ENCODE data around the gene C1GALT1. TPM values are rescaled to one million over a fixed set of nuclear protein-coding genes. Genes with fewer than 3 reads are reported as not detected.

The C1GALT1 gene
- total RNA-seq, 1 donor from 2014 or later: 11.0 TPM

- Histone ChIP-seq H3K27me3 (no peaks in the 10 kb centered on the region), H3K4me1 (no peaks in the 10 kb centered on the region), H3K4me3 (peak overlapping the region in 1 of 2 donors; percentile 15), H3K36me3 (peaks cover 0 to 13% of the 10 kb centered on the region in 2 donors), H3K9me3 (no peaks in the 10 kb centered on the region), H3K27ac (no peak overlapping the region)
- TF ChIP-seq CTCF (IDR thresholded peaks at IDR 0.05): no peak
- intact Hi-C loops (cut with DNase I): no loop called here
- no peak for DNase-seq (ENCODE audit: low spot score in 2 of 2)
Measured at GRCh38 chr7:7247658-7248057, 65.3 kb downstream of the C1GALT1 start.

GRCh38 chr7:7249814-7250213 lies 67.5 kb downstream of the C1GALT1 start:
- intact Hi-C loops (cut with DNase I): no loop called here
- TF ChIP-seq CTCF (IDR thresholded peaks at IDR 0.05): no peak
- peaks cover 0 to 9% of the 10 kb centered on the region in 2 donors for H3K36me3 ChIP-seq
- no peak overlapping the region for H3K27ac ChIP-seq
- H3K4me1 ChIP-seq: no peaks in the 10 kb centered on the region
- no peak for DNase-seq (ENCODE audit: low spot score in 2 of 2)
- H3K4me3 ChIP-seq: no peak overlapping the region
- H3K9me3 ChIP-seq: no peaks in the 10 kb centered on the region
- H3K27me3 ChIP-seq: no peaks in the 10 kb centered on the region

GRCh38 chr7:7251742-7252141 lies 69.4 kb downstream of the C1GALT1 start:
- intact Hi-C loops (cut with DNase I): no loop called here
- Histone ChIP-seq H3K9me3 (no peaks in the 10 kb centered on the region), H3K4me3 (no peak overlapping the region), H3K36me3 (no peaks in the 10 kb centered on the region), H3K27me3 (no peaks in the 10 kb centered on the region), H3K27ac (no peak overlapping the region), H3K4me1 (no peaks in the 10 kb centered on the region)
- no peak for DNase-seq (ENCODE audit: low spot score in 2 of 2)
- TF ChIP-seq CTCF (IDR thresholded peaks at IDR 0.05): no peak

GRCh38 chr7:7254319-7254718 lies 72.0 kb downstream of the C1GALT1 start:
- no peaks in the 10 kb centered on the region for H3K27me3 ChIP-seq
- no peaks in the 10 kb centered on the region for H3K9me3 ChIP-seq
- no peak for TF ChIP-seq CTCF (IDR thresholded peaks at IDR 0.05)
- H3K27ac ChIP-seq: no peak overlapping the region
- H3K36me3 ChIP-seq: no peaks in the 10 kb centered on the region
- no peaks in the 10 kb centered on the region for H3K4me1 ChIP-seq
- no peak for DNase-seq (ENCODE audit: low spot score in 2 of 2)
- H3K4me3 ChIP-seq: no peak overlapping the region
- intact Hi-C loops (cut with DNase I): no loop called here

- Histone ChIP-seq H3K36me3 (no peaks in the 10 kb centered on the region), H3K27me3 (no peaks in the 10 kb centered on the region), H3K4me1 (no peaks in the 10 kb centered on the region), H3K27ac (no peak overlapping the region), H3K4me3 (no peak overlapping the region), H3K9me3 (peaks cover 0 to under 1% of the 10 kb centered on the region in 2 donors)
- intact Hi-C loops (cut with DNase I): no loop called here
- no peak for TF ChIP-seq CTCF (IDR thresholded peaks at IDR 0.05)
- no peak for DNase-seq (ENCODE audit: low spot score in 2 of 2)
Measured at GRCh38 chr7:7254908-7255307, 72.6 kb downstream of the C1GALT1 start.

- no peaks in the 10 kb centered on the region for H3K4me1 ChIP-seq
- intact Hi-C loops (cut with DNase I): no loop called here
- peaks cover 0 to 20% of the 10 kb centered on the region in 2 donors for H3K9me3 ChIP-seq
- H3K4me3 ChIP-seq: no peak overlapping the region
- no peaks in the 10 kb centered on the region for H3K27me3 ChIP-seq
- no peaks in the 10 kb centered on the region for H3K36me3 ChIP-seq
- TF ChIP-seq CTCF (IDR thresholded peaks at IDR 0.05): no peak
- no peak overlapping the region for H3K27ac ChIP-seq
- no peak for DNase-seq (ENCODE audit: low spot score in 2 of 2)
Measured at GRCh38 chr7:7256731-7257274, 74.5 kb downstream of the C1GALT1 start.

All from ascending aorta (tissue), 2 donors.